ENCODE data around the gene ATP9A. TPM values are rescaled to one million over a fixed set of nuclear protein-coding genes. Genes with fewer than 3 reads are reported as not detected.

The ATP9A gene
- total RNA-seq, 1 experiment from 2014 or later: 31.3 TPM

- no peak overlapping the region for H3K4me2 ChIP-seq (ENCODE audit: low read length)
- H3K9me2 ChIP-seq (replicated peaks; ENCODE audit: low read length): no peaks in the 10 kb centered on the region
- peak overlapping the region; percentile 98 for H3K27ac ChIP-seq (ENCODE audit: low read length)
- intact Hi-C loops (cut with micrococcal nuclease): loop anchor here (10.0 kb wide), 1 partner anchor 1965 kb away; the partner anchor contains the start of gene ZNF217
- H3K79me2 ChIP-seq (ENCODE audit: low read length): peaks cover 17% of the 10 kb centered on the region
- no peak for ATAC-seq
- no TSS peak for BruUV-seq (replicated peaks)
- no peaks in the 10 kb centered on the region for H4K20me1 ChIP-seq (ENCODE audit: low read length)
- ChIA-PET CTCF (no interaction called here), POLR2A (ENCODE audit: unreplicated experiment) (no interaction called here)
- DNase-seq: no peak
- no peaks in the 10 kb centered on the region for H3K27me3 ChIP-seq (ENCODE audit: low read length)
- H3F3A ChIP-seq (ENCODE audit: low read length, unreplicated experiment): no peaks in the 10 kb centered on the region
- H3K9ac ChIP-seq (ENCODE audit: low read length): peak overlapping the region; percentile 87
- H3K36me3 ChIP-seq (ENCODE audit: low read depth, low read length): no peaks in the 10 kb centered on the region
- TF ChIP-seq EZH2 (IDR thresholded peaks at IDR 0.05; ENCODE audit: low read length, unreplicated experiment): no peak
- no peak for TF ChIP-seq CTCF (conservative IDR thresholded peaks at IDR 0.05; ENCODE audit: low read depth, low read length)
- H3K9me3 ChIP-seq (ENCODE audit: low read length): no peaks in the 10 kb centered on the region
- H3K4me3 ChIP-seq (ENCODE audit: low read length): no peak overlapping the region
- H2AFZ ChIP-seq (ENCODE audit: low read length): no peak overlapping the region
- peaks cover 41% of the 10 kb centered on the region for H3K4me1 ChIP-seq (ENCODE audit: insufficient read depth, low read length)
Observed at GRCh38 chr20:51629399-51630058, 138.7 kb downstream of the ATP9A start.

GRCh38 chr20:51628533-51629398 lies 139.4 kb downstream of the ATP9A start:
- peaks cover 35% of the 10 kb centered on the region for H3K4me1 ChIP-seq (ENCODE audit: insufficient read depth, low read length)

More at GRCh38 chr20:51628533-51629398, 139.4 kb downstream of the ATP9A start:
- Histone ChIP-seq H3K4me3 (ENCODE audit: low read length) (no peak overlapping the region), H3K79me2 (ENCODE audit: low read length) (peaks cover 12% of the 10 kb centered on the region), H3K9me3 (ENCODE audit: low read length) (no peaks in the 10 kb centered on the region), H3K27me3 (ENCODE audit: low read length) (no peaks in the 10 kb centered on the region), H3F3A (ENCODE audit: low read length, unreplicated experiment) (no peaks in the 10 kb centered on the region), H3K9ac (ENCODE audit: low read length) (no peak overlapping the region), H3K9me2 (replicated peaks; ENCODE audit: low read length) (no peaks in the 10 kb centered on the region), H2AFZ (ENCODE audit: low read length) (no peak overlapping the region), H3K4me2 (ENCODE audit: low read length) (no peak overlapping the region), H4K20me1 (ENCODE audit: low read length) (no peaks in the 10 kb centered on the region), H3K36me3 (ENCODE audit: low read depth, low read length) (no peaks in the 10 kb centered on the region), H3K27ac (ENCODE audit: low read length) (peak overlapping the region; percentile 98)
- intact Hi-C loops (cut with micrococcal nuclease): no loop called here
- no peak for TF ChIP-seq EZH2 (IDR thresholded peaks at IDR 0.05; ENCODE audit: low read length, unreplicated experiment)
- TF ChIP-seq EZH2phosphoT487 (IDR thresholded peaks at IDR 0.05; ENCODE audit: borderline replicate concordance, low read length): no peak
- no peak for TF ChIP-seq CTCF (conservative IDR thresholded peaks at IDR 0.05; ENCODE audit: low read depth, low read length)
- POLR2A ChIA-PET (ENCODE audit: unreplicated experiment): no interaction called here
- no peak for DNase-seq
- no TSS peak for BruUV-seq (replicated peaks)
- no peak for ATAC-seq
- CTCF ChIA-PET: interaction anchor here (0.6 kb wide), 1 partner anchor 641 kb away, joined by 3 read pairs; no protein-coding TSS in a partner anchor

Data from PC-3 (cell line).